SU-DHL-6 (cell line): ENCODE measurements around the gene SLC37A2.

ENCODE experiments used
- EZH2phosphoT487 ChIP-seq: fragments of 200-600 bp; sonication (generic), shearing (Covaris generic); conservative IDR thresholded peaks from 2 replicates; pipeline ENCODE4 v1.6.1; 2018; ENCODE audit warnings: mild to moderate bottlenecking, antibody characterized with exemption, low read length, moderate library complexity, mixed read lengths
- TF ChIP-seq, protein P1 (sequence below): fragments of 200-600 bp; sonication (generic); IDR thresholded peaks from one replicate; pipeline ENCODE4 v1.5.1; 2017; ENCODE audit warnings: antibody characterized with exemption, mild to moderate bottlenecking, low read length, moderate library complexity; ENCODE audit not compliant: insufficient read depth, poor library complexity, severe bottlenecking

DNA sequence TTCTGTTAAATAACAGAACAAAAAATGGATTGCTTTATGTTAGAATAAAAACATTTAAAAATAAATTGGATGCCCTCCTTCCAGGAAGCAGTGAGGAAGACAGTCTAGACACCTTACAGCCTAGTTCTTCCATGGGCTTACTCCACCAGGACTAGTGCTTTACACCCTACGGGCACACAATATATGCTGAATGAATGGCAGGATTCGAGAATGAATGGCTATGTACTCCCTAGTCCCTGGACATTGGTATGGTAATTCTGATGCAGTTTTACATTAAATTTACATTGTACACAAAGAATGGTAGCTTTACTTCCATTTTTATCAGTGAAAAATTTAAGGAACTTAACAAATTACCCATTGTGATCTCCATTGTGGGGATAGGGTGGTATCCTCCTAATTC is 31.6 kb downstream of the SLC37A2 start:
- TF ChIP-seq, protein P1, sequence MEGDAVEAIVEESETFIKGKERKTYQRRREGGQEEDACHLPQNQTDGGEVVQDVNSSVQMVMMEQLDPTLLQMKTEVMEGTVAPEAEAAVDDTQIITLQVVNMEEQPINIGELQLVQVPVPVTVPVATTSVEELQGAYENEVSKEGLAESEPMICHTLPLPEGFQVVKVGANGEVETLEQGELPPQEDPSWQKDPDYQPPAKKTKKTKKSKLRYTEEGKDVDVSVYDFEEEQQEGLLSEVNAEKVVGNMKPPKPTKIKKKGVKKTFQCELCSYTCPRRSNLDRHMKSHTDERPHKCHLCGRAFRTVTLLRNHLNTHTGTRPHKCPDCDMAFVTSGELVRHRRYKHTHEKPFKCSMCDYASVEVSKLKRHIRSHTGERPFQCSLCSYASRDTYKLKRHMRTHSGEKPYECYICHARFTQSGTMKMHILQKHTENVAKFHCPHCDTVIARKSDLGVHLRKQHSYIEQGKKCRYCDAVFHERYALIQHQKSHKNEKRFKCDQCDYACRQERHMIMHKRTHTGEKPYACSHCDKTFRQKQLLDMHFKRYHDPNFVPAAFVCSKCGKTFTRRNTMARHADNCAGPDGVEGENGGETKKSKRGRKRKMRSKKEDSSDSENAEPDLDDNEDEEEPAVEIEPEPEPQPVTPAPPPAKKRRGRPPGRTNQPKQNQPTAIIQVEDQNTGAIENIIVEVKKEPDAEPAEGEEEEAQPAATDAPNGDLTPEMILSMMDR, result no peak
- no peak for TF ChIP-seq EZH2phosphoT487
